Measurements from ENCODE around the gene HCFC2.

- TF ChIP-seq EZH2 (IDR thresholded peaks at IDR 0.05) = no peak
- no peak for TF ChIP-seq POLR2AphosphoS5 (IDR thresholded peaks at IDR 0.05; ENCODE audit: borderline replicate concordance, low read depth, low read length)
These were observed 20.2 kb upstream of the HCFC2 start for GRCh38 chr12:104044158-104044557.
